Right atrium auricular region (tissue), 2 donors: ENCODE data around the gene FTCDNL1. TPM values are rescaled to one million over a fixed set of nuclear protein-coding genes. Genes with fewer than 3 reads are reported as not detected.
A peak's percentile ranks its signal among the peaks of the same experiment; 100 is the strongest.

Experiments
- DNase-seq: peaks from one replicate; pipeline ENCODE4 v3.0.0-alpha.2; 2019; ENCODE audit warnings: low spot score
- H3K27ac ChIP-seq, 2 donors: fragments of 200-600 bp; sonication (generic); 1 replicate in 1 of 2; 2 replicates in 1 of 2; pipeline ENCODE4 v1.5.1; 2016 to 2019
- H3K27me3 ChIP-seq, 2 donors: fragments of 200-600 bp; sonication (generic); one replicate each; pipeline versions ENCODE4 v1.5.1 to v1.6.0; 2017 to 2019
- H3K36me3 ChIP-seq: fragments of 200-600 bp; sonication (generic); one replicate; pipeline ENCODE4 v1.5.1; 2016
- H3K4me1 ChIP-seq, 2 donors: fragments of 200-600 bp; sonication (generic); one replicate each; pipeline versions ENCODE4 v1.5.1 to v1.6.0; 2017 to 2019
- H3K4me3 ChIP-seq, 2 donors: fragments of 200-600 bp; sonication (generic); 1 replicate in 1 of 2; 2 replicates in 1 of 2; pipeline ENCODE4 v1.5.1; 2017 to 2019; ENCODE audit warnings: mild to moderate bottlenecking in 1 of 2, moderate library complexity in 1 of 2
- H3K9me3 ChIP-seq, 2 donors: fragments of 200-600 bp; sonication (generic); one replicate each; pipeline ENCODE4 v1.5.1; 2019
- CTCF ChIP-seq, 2 donors: fragments of 200-600 bp; sonication (generic); IDR thresholded peaks; one replicate each; pipeline ENCODE4 v1.5.1; 2019; ENCODE audit warnings: antibody characterized with exemption in 2 of 2
- total RNA-seq, 2 donors: library from RNA; depleted of rRNA; stranded (reverse); fragments of >200 nt; gene quantifications; one replicate each; pipeline ENCODE4 v1.1.0, GENCODE V29; 2016

The FTCDNL1 gene
- total RNA-seq, 2 donors from 2014 or later = 2.8 to 3.5 TPM

GRCh38 chr2:199744260-199744659 is 106.7 kb downstream of the FTCDNL1 start:
- Histone ChIP-seq H3K4me3 (no peak overlapping the region), H3K27ac (no peak overlapping the region), H3K9me3 (no peaks in the 10 kb centered on the region), H3K36me3 (no peaks in the 10 kb centered on the region), H3K4me1 (peaks cover 0 to 3% of the 10 kb centered on the region in 2 donors), H3K27me3 (no peaks in the 10 kb centered on the region)
- DNase-seq = no peak
- TF ChIP-seq CTCF (IDR thresholded peaks at IDR 0.05) = no peak

GRCh38 chr2:199743415-199744120 is 107.4 kb downstream of the FTCDNL1 start:
- H3K27ac ChIP-seq = no peak overlapping the region
- H3K36me3 ChIP-seq = no peaks in the 10 kb centered on the region
- H3K9me3 ChIP-seq = no peaks in the 10 kb centered on the region
- no peak for TF ChIP-seq CTCF (IDR thresholded peaks at IDR 0.05)
- no peak for DNase-seq
- H3K27me3 ChIP-seq = no peaks in the 10 kb centered on the region
- peaks cover 0 to 3% of the 10 kb centered on the region in 2 donors for H3K4me1 ChIP-seq
- H3K4me3 ChIP-seq = no peak overlapping the region

- no peaks in the 10 kb centered on the region for H3K27me3 ChIP-seq
- H3K9me3 ChIP-seq = no peaks in the 10 kb centered on the region
- no peak overlapping the region for H3K4me3 ChIP-seq
- DNase-seq = no peak
- H3K4me1 ChIP-seq = peaks cover 0 to 3% of the 10 kb centered on the region in 2 donors
- no peak overlapping the region for H3K27ac ChIP-seq
- H3K36me3 ChIP-seq = no peaks in the 10 kb centered on the region
- TF ChIP-seq CTCF (IDR thresholded peaks at IDR 0.05) = no peak
These were observed 108.1 kb downstream of the FTCDNL1 start for GRCh38 chr2:199742884-199743283.

- Histone ChIP-seq H3K4me3 (no peak overlapping the region), H3K4me1 (peaks cover 0 to 3% of the 10 kb centered on the region in 2 donors), H3K27ac (no peak overlapping the region), H3K36me3 (no peaks in the 10 kb centered on the region), H3K27me3 (no peaks in the 10 kb centered on the region), H3K9me3 (no peaks in the 10 kb centered on the region)
- no peak for TF ChIP-seq CTCF (IDR thresholded peaks at IDR 0.05)
- DNase-seq = no peak
These were observed 110.9 kb downstream of the FTCDNL1 start for GRCh38 chr2:199740111-199740428.

GRCh38 chr2:199739413-199740110 is 111.4 kb downstream of the FTCDNL1 start:
- peaks cover 0 to 3% of the 10 kb centered on the region in 2 donors for H3K4me1 ChIP-seq
- no peaks in the 10 kb centered on the region for H3K27me3 ChIP-seq
- H3K27ac ChIP-seq = no peak overlapping the region
- H3K36me3 ChIP-seq = no peaks in the 10 kb centered on the region
- H3K4me3 ChIP-seq = no peak overlapping the region
- H3K9me3 ChIP-seq = no peaks in the 10 kb centered on the region
- peak; percentile 68 for DNase-seq
- peak; percentile 85 to 96 for TF ChIP-seq CTCF (IDR thresholded peaks at IDR 0.05)
